Non-pigmented ciliary epithelial cell (primary cell): ENCODE results near the gene TRIM32.
"Not testable (repeated sequence)": the region's sequence is repeated elsewhere in the genome, so short reads cannot be mapped to it uniquely, and the experiment has no call there.

Experiments
- DNase-seq: peaks from one replicate; pipeline ENCODE4 v3.0.0-alpha.2; 2010; ENCODE audit warnings: low read depth

TRIM32 gene

GRCh38 chr9:116674210-116674980 lies 12.7 kb upstream of the TRIM32 start:
- DNase-seq = no peak

GRCh38 chr9:116683535-116683934 lies 3.6 kb upstream of the TRIM32 start:
- no peak for DNase-seq

DNA sequence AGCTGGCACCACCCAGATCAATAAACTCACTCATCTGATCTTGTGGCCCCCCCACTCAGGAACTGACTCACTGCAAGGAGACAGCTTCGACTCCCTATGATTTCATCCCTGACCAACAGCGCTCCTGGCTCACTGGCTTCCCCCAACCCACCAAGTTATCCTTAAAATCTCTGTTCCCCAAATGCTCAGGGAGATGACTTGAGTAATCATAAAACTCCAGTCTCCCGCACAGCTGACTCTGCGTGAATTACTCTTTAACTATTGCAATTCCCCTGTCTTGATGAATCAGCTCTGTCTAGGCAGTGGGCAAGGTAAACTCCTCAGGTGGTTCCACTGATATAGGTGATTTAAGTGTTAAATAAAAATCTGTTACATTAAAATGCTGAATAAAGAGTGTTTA lies 1.9 kb upstream of the TRIM32 start:
- DNase-seq = no peak

DNA sequence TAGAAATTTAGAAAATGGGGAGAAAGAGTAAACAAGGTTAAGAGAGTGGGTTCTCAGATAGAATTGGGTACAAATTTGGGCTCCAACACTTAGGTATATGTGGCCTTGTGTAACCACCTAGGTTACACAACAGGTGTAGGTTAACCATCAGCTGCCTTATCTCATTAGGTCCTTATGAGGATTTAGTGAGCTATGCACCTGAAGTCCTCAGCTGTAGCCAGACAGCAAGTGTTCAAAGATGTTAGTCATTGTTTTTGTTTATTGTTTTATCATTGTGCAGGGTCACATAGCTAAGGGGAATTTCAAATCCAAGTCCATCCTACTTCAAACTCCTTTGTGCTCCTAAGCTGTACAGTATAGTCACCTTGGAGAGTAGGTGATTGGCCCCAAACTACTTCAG lies 970 bp upstream of the TRIM32 start:
- DNase-seq = no peak

GRCh38 chr9:116686693-116687073 lies 422 bp upstream of the TRIM32 start:
- no peak for DNase-seq

DNA sequence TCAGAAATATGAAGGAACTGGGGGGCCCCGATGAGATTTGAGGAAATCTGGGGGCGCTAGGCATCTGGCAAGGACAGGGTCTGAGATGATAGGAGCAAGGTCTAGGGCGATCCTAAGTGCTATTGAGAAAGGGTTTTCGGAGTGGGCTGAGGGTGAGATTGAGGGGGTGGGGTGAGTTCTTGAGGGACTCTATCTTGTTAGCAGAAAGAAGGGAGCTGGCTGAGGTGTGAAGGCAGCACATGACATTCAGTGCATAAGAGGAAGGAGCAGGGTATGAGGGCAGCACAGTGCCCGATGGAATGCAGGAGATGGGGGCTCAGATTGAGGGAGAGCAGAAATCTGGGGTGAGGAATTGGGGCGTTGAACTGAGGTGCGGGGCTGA lies 640 bp downstream of the TRIM32 start:
- no peak for DNase-seq

- no peak for DNase-seq
Observed at GRCh38 chr9:116688806-116689485, 1.8 kb downstream of the TRIM32 start.

- DNase-seq = no peak
Observed at GRCh38 chr9:116689486-116690032, 2.5 kb downstream of the TRIM32 start.

GRCh38 chr9:116690805-116691204 lies 3.7 kb downstream of the TRIM32 start:
- not testable (repeated sequence) for DNase-seq

- no peak for DNase-seq
Observed at GRCh38 chr9:116691607-116692006, 4.5 kb downstream of the TRIM32 start.

DNA sequence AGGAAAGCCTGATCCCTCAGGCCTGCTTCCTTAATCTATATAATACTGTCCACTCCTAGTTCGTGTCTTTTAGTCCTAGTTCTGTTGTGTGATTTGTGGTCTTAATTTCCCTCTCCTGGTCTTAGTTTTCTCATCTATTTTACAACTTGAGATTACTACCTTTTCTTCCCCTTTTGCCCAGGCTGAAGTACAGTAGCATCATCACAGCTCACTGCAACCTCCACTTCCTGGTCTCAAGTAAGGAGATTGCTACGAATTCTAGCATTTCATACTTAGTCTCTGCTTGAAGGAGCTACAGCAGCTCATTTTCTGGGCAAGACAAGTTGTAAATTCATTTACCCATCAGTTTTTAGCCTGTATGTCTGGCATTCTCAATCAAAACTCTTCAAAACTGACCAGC lies 5.5 kb downstream of the TRIM32 start:
- no peak for DNase-seq

DNA sequence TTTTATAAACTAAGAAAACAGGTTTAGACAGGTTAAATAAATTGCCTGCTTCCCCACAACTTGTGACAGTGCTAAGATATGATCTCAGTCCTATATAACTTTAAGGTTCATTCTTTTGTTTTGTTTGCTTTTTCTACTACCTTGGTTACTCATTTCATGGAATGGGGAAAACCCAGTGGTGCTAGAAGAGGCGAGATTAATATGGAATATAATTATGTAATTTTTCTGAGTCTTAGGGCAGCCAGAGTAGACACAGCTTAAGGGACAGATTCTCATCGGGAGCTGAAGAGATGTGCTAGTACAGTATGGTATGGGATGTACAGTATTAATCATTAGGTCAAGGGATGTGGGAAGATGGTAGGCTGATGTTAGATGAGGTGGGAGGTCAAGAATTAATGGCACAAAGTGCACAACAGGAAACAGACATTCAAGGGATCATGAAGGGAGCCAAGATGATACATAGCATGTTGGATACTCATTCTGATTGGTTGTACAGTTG lies 6.2 kb downstream of the TRIM32 start:
- DNase-seq = peak; percentile 36

- DNase-seq = no peak
Observed at GRCh38 chr9:116694785-116695291, 7.7 kb downstream of the TRIM32 start.

GRCh38 chr9:116695438-116695837 lies 8.3 kb downstream of the TRIM32 start:
- no peak for DNase-seq

GRCh38 chr9:116697362-116697761 lies 10.3 kb downstream of the TRIM32 start:
- no peak for DNase-seq

GRCh38 chr9:116697887-116698286 lies 10.8 kb downstream of the TRIM32 start:
- no peak for DNase-seq

DNA sequence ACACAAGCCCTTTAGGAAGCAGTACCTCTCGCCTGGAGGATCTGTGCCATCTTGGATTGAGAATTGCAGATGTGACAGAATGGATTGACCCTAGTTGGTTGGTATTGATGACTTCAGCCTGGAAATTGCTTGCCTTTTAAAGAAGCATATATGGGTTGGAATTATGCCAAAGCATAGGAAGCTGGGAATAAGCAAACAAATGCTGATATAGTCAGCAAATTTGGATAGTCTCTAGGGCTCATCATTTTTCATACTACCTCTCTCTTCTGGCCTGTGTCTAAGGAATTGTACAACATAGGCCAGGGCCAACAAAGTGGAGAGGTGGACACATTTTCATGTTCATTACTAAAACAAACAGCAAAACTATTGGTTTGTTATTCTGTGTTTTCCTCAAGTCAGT lies 13.2 kb downstream of the TRIM32 start:
- DNase-seq = no peak

DNA sequence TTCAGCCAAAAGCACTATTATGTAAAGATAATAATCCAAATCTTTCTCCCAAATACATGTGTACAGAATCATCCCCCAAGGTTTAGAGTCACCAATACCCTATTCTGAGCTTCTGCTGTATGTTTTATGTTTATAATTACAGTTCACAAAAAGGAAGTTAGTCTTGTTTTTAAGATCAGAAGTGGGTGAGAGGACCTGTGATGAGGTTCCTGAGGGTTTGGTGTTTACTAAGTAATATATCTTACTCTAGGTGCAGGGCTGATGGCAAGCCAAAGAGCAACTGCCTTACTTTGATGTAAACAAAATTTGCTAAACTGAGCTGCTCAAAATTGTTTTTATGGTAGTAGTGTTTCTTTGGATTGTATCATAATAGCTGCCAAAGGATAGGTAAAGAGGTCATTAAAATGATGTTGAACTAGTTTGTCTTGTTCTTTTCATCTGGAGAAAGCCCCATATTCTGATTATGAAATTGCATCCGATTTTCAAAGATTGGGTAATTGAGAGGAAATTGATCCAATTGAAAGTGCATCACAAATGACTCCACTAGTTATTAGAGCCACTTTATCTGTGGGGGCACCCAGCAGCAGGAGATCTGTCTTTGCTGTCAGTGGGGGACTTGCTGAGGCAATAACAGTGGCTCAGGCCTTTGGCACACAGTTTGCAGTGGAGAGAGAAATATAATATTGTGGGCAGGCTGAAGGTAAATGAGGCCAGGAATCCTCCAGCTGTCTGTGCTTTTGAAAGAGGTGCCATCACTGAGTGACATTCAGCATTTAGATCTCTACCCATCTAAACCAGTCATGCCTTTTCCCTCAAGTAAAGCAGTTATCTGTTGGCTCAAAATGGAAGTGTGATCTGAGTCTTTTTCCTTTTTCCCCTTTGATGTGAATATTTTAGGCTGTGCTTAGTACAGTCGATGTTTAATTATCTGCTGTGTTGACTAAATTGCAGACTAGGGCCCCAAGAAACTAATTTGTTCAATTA lies 14.1 kb downstream of the TRIM32 start:
- DNase-seq = no peak

- DNase-seq = no peak
Observed at GRCh38 chr9:116701940-116702642, 15.0 kb downstream of the TRIM32 start.

GRCh38 chr9:116703634-116704033 lies 16.5 kb downstream of the TRIM32 start:
- DNase-seq = no peak

DNA sequence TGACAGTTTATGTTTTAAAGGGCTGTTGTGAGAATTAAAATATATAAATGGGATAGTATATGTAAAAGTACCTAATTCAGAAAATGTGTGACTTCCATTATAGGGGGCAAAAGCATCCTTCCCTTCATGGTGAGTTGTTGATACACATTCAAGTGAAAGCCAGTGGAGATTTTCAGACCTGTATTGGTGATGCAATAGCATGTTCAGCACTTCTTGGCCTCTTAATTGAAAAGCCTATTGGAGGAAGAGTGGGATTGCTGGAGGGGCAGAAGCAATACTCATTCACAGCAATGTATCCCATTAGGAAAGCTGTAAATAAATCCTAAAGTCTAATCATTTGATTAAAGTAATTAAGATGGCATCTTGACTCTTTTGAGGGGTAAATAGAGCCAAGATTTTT lies 17.4 kb downstream of the TRIM32 start:
- no peak for DNase-seq
